Hematopoietic multipotent progenitor cell treated with erythropoietin and hydrocortisone succinate and interleukin-3 and kit ligand, for 6 days (in vitro differentiated cells): ENCODE data around the gene GDF7.
A peak's percentile ranks its signal among the peaks of the same experiment; 100 is the strongest.

Source experiments
- DNase-seq: peaks from one replicate; pipeline ENCODE4 v3.0.0-alpha.2; 2015

The GDF7 gene

DNA sequence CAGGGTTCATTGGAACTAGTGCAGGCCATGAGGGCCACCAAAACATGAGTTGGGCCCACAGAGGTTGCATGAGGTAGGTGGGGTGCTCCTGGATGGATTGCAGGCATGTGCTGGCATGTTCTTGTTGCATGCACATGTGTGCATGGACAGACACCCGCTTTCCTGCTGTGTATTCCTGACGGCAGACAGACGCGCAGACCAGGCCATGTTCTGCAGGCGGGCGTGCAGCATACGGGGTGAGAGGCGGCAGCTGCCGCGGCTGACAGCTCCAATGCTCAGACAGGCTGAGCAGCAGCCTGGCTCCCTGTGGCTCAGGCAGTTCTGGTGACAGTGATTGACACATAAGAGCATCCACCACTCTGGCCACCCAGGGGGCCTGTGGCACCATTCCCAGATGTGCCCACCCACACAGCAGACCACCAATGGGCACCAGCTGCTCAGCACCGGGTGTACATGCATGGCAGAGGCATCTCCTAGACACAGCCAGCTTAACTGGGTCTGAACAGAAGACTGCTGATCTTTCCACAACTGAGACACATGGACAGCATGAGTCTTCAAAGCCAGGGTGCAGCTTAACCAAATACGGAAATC is 37.3 kb upstream of the GDF7 start:
- DNase-seq: no peak

DNA sequence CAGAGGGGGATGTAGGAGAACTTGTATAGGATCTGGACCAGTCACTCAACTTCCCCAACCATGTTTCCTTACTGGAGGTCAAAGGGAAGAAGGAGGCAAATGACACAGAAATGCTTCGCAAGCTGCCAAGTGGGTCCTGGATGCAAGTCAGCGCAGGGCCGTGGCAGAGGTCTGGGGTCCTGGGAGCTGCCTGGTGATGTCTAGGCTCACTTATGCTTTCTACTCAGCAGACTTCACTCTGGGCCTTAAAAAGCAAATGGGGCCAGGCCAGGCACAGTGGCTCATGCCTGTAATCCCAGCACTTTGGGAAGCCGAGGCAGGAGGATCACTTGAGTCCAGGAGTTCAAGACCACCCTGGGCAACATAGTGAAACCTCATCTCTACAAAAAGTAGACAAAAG is 36.0 kb upstream of the GDF7 start:
- no peak for DNase-seq

DNA sequence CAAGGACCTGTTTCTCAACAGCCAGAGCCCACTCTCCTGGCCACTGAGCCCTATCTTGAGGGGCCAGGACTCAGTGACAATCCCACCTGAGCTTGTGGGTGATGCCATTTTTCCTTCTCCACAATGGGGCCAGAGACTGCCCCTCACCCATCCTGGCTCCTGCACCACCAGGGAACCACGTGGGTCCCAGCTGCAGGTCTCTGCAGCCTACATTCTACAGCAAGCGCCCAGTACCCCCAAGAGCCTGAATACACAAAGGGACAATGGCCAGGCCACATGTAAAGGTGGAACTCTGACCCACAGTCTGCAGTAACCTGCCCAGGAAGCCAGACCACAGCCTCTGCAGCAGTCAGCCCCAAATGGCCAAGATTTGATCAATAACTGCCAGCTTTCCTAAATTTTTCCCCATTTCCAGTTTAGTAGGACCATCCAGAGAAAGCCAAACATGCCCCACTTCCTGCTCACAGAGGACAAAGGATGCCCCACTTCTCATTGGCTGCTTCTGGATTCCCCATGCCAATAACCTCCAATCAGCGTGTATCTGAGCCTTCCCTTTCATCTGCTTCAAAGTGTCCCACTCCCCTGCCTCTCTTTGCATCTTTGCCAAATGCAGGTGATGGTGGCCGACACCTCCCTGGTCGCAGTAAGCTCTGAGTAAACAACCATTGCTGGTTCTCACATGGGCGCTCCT is 35.2 kb upstream of the GDF7 start:
- no peak for DNase-seq

DNA sequence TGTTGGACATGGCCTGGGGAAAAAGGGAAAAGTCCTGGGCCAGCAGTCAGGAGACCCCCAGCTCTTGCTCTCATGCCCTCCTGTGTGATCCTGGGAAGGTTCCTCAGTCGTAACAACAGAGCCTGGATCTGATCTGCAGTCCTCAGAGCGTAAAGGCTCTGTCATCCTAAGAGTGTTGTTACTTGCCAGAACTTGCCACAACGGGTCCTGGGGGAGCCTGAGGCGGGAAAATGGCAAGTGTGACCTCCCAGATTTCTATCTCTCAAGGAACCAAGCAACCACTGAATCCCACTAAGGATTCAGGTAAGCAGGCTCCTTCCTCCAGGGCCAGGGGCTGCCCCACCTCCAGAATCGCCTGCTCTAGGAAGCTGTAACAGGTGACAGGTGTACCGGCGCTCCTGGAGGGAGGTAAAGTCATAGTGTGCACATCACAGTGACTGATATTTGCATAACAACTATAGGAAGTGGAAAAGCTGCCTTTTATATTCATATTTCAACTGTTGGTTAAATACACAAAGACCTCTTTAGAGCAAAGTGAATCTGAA is 34.4 kb upstream of the GDF7 start:
- DNase-seq: no peak

DNA sequence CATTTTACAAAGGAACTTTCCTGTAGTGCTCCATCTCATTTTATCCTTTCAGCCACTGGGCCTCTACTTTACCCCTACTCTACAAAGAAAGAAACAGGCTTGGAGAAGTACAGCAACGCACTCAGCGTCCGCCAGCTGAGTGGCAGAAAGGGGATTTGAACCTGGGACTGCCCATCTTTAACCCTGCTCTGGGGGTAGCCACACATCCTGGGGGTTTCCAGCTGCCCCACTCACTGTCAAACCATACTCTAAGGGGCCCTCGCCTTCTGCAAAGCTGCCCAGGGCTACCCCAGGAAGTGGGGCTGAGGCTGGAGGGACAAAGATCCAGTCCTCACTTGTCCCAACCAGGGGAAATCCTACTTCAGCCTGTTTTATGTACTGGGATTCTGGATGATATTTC is 33.9 kb upstream of the GDF7 start:
- DNase-seq: no peak

DNA sequence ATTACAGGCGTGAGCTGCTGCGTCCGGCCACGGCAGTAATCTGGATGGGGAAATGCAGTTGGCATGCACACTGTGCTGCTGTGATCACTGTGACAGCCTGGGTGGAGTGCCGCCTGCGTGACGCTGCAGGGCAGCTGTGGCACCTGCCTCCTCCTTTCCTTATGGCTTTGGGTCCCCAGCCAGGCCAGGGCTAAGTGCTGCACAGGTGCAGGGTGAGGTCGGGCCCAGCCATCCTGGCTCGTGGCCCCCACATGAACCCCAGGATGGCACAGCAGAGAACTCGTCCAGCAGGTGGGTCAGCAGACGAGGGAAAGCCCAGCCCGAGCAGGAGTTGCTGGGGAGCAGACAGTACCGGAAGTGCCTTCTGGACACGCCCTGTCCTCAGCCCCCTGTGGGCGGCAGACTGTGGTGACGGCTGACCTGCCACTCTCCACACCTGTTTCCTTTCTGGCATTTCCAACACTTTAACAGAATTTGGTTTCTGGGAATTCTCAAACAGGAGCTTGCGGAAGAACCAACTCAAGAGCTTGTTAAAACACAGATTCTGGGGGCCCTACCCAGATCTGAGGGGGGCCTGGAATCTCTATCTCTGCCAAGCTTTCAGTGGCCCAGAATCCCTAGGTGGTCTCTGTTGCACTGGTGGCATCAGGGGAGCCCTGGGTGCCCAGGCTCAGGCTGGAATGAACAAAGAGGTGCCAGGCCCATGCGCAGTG is 33.0 kb upstream of the GDF7 start:
- DNase-seq: no peak

DNA sequence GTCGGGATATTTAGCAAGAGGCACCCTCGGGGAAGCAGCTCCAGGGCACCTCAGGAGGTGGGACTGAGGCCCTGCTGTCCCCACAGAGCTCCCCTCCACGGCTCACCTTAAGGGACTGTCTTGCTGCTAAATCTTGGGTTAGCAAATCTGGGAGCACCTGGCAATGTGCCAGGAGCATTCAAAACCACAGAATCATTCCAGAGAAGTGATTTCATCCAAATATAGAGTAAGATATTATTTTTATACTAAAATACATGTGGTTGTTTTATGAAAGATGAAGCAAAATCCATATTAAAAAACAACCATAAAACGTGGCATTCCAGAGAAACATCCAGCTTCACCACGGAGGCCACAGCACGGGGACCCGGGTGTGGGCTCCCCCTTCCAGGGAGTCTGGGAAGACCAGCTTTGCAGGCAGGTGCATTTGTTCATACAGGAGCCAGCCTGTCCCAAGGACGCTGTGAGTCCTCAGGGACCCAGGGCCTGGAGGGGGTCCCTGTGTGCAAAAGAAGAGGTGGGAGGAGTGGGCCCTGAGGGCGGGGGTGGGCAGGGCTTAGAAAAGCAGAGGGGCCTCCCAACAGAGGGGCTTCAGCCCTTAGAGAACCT is 32.3 kb upstream of the GDF7 start:
- DNase-seq: no peak

DNA sequence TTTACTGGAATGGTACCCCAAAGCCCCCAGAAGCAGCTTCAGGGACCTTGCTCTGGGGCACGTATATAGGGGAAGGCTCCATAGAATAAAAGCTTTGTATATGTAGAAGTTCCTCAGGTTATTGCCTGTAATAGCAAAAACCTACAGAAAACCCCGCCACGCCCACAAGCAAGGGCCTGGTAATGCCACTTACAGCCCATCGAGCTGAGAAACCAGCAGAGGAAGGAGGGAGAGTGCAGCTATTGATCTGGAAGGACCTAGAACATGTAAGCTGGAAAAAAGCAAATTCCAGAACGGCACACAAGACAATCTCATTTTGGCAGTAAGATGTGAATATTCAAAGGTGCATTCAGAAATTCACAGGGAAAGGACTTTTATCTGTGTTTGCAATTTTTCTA is 31.8 kb upstream of the GDF7 start:
- DNase-seq: no peak

DNA sequence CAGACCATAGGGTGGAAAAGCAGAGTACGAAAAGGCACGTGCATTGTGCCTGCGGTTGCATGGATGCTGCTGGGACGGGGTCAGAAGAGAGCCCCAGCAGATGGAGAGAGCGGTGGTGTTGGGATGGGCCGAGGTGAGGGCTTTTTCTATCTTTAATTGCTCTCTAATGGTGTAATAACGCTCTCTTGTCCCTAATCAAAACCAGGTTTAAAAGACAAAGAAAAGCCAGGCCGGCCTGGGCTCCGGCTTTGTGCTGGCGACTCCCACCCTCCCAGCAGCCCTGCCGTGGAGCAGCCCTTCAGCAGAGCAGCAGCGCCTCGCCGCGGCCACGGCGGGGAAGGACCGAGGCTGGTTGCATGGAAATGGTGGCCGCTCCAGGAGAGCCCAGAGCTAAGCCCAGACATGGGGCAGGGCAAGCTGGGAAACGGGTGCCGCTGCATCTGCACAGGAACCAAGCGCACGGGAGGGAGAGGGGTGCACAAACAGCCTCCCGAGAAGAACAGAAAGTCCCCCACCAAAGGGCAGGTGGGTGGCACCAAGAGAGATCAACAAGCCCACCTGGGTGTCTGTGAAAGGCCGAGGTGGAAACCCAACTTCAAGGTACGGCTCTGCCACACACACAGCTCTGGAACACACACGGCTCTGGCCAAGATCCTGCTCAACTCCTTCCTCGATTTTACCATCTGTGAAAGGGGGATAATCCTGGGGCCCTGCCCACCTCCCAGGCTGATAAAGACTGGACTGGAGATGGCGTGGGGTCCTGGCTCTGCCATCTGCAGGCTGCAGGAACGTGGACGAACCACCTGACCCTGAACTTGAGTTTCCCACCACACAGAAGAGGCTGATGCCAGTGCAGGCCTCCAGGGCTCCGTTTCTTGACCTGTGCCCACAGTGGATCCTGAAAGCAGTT is 31.0 kb upstream of the GDF7 start:
- DNase-seq: peak; percentile 74

DNA sequence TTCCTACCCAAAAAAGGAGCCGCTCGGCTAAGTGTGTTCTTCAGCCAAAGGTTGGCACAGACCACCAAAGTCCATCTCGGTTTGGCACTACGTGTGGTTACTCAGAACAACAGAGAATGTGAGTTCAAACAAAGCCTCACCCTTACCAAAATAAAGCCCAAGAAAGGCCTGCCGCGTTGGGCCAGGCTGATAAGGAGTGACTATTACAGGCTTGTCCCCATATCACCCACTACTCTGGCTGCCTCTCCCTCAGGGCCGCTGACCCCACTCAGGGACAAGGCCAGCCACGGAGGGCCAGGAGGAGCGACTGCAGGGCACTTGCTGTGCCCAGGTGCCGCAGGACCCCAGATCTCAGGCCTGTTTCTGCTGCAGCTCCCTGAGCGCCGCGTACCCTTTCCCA is 29.8 kb upstream of the GDF7 start:
- no peak for DNase-seq

DNA sequence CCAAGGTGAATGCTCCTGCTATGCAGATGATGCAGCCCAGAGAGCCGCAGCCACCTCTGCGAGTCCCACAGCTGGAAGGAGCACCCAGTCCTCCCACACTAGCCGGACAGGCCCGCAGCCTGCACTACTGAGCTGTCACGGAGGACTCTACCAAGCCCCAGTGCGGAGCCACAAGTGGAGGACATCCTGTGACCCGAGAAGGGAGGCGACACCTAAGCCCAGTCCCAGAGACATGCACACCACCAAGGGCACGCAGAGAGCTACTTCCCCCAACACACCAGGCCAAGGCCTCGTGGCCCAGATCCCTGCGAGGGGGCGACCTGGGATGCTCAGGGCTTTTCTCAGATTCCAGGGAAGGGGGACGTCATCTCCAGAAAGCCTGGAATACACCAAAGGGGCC is 28.9 kb upstream of the GDF7 start:
- no peak for DNase-seq

DNA sequence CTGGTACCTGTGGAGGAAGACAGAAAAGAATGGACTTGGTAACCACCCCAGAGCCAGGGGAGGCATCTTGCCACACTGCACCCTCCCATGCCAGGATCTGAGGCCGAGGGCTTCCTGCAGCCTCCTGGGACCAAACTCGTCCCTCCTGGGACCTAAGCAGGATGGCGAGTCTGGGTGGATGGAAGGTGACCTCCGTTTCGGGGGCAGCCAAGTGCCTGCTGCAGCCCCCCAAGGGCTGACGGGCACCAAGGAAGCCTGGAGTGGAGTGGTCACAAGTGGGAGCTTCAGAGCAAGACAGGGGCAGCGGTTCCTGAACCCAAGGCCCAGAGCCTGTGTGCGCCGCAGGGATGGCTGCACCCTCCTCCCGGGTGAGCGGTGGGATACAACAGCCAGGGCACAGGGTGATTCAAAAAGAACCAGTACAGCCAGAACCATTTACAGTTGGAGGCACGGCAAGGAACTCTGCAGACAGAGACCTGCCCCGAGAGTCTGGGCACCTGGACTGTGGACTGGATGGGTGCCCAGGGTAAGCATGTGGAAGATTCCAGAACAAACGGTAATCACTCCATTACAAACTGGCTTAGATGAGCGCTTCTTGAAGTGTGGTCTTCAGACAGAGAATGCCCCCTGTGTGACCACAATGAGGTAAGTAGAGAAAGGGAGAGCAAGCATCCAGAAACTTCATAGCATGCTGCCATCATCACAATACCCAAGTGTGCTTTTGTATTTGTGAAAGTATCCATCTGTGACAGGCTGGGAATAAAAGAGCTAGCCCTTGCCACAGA is 28.1 kb upstream of the GDF7 start:
- no peak for DNase-seq

DNA sequence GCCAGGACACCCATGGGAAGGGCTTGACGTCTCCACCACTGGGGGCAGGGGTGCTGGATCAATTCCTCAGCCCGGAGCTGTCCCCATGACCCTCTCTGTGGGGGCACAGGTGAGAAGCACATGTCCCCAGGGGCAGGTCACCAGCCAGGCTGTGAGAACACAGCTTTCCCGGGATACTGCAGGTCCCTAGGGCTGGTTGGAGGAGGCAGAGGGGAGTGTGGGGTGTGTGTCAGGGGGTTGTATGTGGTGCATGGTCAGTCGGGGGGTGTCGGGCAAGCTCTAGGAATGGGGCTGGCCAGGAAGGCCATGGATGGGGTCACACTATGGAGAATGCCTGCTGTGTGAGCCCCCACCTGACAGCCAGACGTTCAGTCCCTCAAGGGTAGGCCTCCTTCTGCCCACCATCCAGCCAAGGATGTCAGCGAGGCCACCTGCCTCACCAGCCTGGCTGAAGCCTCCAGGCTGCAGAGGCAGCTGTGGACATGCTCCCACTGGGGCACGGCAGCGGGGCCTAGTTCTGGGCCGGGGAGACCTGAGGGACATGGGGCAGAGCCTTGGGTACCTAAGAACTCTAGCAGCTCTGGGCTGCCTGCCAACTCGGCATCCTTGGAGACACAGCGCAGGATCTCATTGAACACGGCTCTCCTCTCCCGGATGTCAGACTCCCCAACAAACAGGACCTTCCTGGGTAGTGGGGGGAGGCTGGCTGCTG is 26.4 kb upstream of the GDF7 start:
- no peak for DNase-seq

DNA sequence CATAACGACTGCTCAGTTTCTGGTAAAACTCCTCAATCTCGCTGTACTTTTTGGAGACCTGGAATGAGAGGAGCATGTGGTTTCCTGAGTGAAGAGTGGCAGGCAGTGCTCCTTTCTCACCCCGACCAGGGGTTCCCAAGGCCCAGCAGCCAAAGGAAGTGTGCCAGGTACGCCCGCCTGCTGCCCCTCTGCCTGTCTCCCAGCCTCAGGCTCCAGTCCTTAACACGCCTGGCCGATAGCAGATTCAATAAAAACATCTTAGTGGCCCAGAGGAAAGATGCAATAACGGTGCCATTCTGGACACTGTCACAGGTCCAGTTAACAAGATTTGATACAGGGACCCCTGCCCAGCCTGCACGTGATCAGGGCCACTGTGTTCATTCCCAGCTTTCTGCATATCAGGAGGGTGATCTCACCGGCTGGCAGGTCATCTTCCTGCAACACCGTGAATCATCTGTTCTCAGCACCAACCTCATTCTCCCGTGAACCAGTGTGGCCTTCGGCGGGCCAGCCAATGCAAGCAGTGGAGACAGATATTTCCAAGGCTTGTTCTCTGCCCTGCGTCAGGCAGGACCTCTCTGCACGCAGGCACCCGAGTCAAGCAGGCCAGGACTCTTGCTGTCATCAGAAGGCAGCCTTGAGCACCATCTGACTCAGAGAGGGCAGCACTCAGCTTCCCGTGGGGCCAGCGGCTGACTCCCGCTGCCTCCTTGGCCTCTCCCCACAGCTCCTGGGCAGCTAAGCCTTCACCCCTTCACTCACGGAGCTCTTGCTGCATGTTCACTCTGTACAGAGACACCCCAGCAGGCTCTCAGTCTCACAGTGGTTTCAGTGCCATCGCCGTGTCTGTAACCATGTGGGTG is 25.6 kb upstream of the GDF7 start:
- DNase-seq: no peak

DNA sequence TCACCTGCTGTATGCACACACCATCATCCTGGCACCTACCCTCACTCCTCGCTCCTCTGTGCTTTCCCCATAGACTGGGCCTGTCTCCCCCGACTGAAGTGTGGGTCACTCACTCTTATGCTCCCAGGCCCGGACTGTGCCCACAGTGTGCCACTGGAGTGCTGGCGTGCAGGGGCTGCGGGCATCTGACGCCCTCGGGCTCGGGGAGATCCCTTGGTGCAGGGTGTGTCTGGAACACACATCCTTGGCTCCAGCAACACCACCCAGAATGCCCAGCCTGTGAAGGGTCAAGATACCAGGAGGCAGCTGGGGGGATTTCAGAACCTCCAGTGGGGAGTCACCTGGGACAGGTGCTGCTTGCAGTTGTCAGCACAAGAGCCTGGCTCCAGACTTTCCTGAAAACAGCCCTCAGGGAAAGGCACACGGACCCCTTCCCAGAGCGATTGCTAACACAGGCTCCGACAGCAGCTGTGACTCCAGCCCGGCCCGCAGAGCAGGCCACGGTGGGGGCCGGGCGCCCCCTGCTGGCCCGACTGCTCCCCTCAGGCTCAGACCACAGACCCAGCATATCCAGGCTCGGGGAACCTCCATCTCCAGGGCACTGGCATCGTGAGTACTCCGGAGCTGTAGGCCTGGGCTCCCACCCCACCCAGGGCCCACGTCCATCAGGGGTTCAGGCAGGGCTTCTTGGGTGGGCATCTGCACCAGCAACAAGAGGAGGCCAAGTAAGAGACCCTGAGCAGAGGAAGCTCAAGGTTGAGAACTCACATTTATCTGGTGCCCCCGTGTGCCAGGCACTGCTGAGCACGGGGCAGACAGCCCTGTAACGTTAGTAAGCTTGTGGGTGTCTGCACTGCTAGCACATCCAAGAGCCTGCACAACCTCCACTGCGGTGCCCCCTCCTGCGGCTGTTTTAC is 24.6 kb upstream of the GDF7 start:
- peak; percentile 81 for DNase-seq

DNA sequence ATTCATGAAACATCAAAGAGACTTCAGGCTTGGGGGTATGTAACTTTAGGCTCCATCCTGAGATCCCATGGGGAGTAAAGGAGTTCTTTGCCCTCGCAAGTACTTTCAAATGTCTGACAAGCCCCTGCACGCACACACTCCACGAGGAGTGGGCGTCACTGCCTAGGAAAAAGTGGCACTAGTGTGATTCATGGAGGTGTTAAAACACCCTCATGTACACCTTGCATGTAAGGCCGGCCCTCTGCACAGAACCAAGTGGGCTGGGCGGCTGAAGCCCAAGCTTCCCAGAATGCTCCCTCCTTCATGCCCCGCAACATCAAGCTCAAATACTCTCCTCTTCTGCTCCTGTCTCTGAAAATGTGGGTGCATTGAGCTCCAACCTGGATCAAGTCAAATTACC is 23.9 kb upstream of the GDF7 start:
- DNase-seq: no peak

DNA sequence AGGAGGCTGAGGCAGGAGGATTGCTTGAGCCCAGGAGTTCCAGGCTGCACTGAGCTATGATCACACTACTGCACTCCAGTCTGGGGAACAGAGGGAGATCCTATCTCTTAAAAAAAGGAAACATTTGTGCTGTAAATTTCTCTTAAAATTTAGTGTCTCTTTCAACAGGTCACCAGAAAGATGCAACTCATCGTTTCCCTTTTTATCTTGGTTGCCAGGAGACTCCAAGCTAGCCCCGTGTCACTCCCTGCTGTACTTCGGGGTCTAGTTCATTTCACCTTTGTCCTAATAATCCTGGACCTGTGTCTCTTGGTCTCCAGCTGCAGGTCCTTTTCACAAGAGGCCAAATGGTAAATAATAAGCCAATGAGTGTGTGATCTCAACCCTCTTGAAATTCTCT is 23.1 kb upstream of the GDF7 start:
- no peak for DNase-seq

DNA sequence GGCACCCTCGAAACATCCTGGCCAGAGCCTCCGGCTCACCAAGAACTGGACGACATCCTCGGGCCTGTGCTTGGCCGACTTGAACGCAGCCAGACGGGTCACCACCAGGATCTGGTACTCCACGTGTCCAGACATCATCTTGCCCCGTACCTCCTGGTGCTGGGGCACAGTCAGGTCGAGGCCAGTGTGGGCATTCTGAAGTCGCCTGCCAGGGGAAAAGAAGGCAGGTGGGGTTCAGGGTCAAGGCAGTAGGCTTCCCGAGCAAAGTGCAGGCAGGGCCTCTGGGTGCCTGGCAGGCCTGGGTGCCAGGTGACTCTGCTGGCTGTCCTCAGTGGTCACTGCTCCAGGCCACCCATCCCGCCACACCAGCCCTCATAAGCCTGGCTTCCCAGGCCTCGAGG is 21.6 kb upstream of the GDF7 start:
- no peak for DNase-seq

DNA sequence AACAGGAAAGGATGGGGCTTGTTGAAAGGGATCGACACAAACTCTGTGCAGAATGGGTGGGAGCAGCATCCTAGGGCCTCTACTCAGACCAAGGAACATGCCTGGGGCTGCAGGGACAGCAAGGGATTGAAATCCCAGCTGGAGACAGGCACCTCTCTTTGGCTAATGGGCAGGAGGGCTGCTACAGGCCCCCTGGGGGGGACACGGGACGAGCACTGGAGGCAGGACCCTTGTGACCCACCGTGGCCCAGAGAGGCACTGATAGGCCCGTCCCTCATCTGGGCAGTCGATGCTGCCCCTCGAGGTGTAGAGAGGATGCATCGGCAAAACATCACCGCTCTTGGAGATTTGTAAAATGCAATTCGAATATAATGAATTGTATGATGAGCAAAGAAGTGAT is 21.2 kb upstream of the GDF7 start:
- no peak for DNase-seq
